GM08714 (cell line): ENCODE results near the gene C1orf167.

ENCODE experiments used
- H3K4me3 ChIP-seq: fragments of 200-500 bp; sonication (Bioruptor generic); 2 replicates; pipeline ENCODE4 v1.5.1; 2014; ENCODE audit warnings: mild to moderate bottlenecking, low read length, inconsistent platforms
- ZNF274 ChIP-seq: IDR thresholded peaks from 2 replicates; pipeline ENCODE4 v1.6.1; 2012; ENCODE audit warnings: mild to moderate bottlenecking, low read depth, low read length

Gene C1orf167

GRCh38 chr1:11828511-11828910, 66.5 kb downstream of the C1orf167 start:
- no peak for TF ChIP-seq ZNF274
- H3K4me3 ChIP-seq: no peak overlapping the region

- no peak overlapping the region for H3K4me3 ChIP-seq
- no peak for TF ChIP-seq ZNF274
Observed at GRCh38 chr1:11831945-11832725, 70.1 kb downstream of the C1orf167 start.

GRCh38 chr1:11833497-11833896, 71.5 kb downstream of the C1orf167 start:
- H3K4me3 ChIP-seq: no peak overlapping the region
- TF ChIP-seq ZNF274: no peak

GRCh38 chr1:11833900-11834299, 71.9 kb downstream of the C1orf167 start:
- no peak for TF ChIP-seq ZNF274
- no peak overlapping the region for H3K4me3 ChIP-seq

GRCh38 chr1:11835441-11836225, 73.6 kb downstream of the C1orf167 start:
- no peak for TF ChIP-seq ZNF274
- no peak overlapping the region for H3K4me3 ChIP-seq

- TF ChIP-seq ZNF274: no peak
- no peak overlapping the region for H3K4me3 ChIP-seq
Observed at GRCh38 chr1:11836955-11837766, 75.2 kb downstream of the C1orf167 start.

GRCh38 chr1:11837767-11838348, 75.9 kb downstream of the C1orf167 start:
- TF ChIP-seq ZNF274: no peak
- no peak overlapping the region for H3K4me3 ChIP-seq

- no peak overlapping the region for H3K4me3 ChIP-seq
- TF ChIP-seq ZNF274: no peak
Observed at GRCh38 chr1:11838349-11839272, 76.6 kb downstream of the C1orf167 start.
